A549 (cell line): Measurements from ENCODE around the gene PDE6G.

Experiments used
- ESRRA ChIP-seq: fragments of 150-350 bp; IDR thresholded peaks from 2 replicates; pipeline ENCODE4 v1.6.1; 2014; ENCODE audit warnings: mild to moderate bottlenecking, low read length, borderline replicate concordance
- HOXA7 ChIP-seq: fragments of 250-450 bp; sonication (Bioruptor Pico); IDR thresholded peaks from 2 replicates; pipeline ENCODE4 v1.5.0; 2020; ENCODE audit warnings: mild to moderate bottlenecking, moderate library complexity
- PBX3 ChIP-seq: IDR thresholded peaks from 2 replicates; pipeline ENCODE4 v1.6.1; 2012
- SREBF2 ChIP-seq: fragments of 450-650 bp; IDR thresholded peaks from 2 replicates; pipeline ENCODE4 v1.6.1; 2014; ENCODE audit warnings: mild to moderate bottlenecking, moderate library complexity
- TF ChIP-seq, protein P1 (sequence below): fragments of >200 bp; sonication (Bioruptor Twin); formaldehyde crosslinking; IDR thresholded peaks from 3 replicates; pipeline ENCODE4 v1.5.1; 2016

DNA sequence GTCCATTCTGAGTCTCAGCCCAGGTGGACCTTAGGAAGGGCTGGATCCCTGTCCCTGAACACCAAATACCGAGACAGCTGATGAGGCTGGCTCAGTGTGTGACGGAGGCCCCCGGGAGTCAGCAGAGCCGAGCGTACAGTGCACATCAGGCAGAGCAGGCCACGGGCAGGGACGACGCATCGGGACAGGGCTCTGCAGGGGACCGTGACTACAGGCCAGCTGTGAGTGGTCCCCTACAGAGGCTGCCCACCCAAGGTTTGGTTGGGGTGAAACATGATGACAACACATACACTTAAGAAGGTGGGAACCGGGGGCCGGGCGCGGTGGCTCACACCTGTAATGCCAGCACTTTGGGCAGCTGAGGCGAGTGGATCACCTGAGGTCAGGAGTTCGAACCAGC lies 16.6 kb upstream of the PDE6G start:
- TF ChIP-seq SREBF2 (no peak), ESRRA (no peak), HOXA7 (no peak), PBX3 (no peak)
- TF ChIP-seq, protein P1, sequence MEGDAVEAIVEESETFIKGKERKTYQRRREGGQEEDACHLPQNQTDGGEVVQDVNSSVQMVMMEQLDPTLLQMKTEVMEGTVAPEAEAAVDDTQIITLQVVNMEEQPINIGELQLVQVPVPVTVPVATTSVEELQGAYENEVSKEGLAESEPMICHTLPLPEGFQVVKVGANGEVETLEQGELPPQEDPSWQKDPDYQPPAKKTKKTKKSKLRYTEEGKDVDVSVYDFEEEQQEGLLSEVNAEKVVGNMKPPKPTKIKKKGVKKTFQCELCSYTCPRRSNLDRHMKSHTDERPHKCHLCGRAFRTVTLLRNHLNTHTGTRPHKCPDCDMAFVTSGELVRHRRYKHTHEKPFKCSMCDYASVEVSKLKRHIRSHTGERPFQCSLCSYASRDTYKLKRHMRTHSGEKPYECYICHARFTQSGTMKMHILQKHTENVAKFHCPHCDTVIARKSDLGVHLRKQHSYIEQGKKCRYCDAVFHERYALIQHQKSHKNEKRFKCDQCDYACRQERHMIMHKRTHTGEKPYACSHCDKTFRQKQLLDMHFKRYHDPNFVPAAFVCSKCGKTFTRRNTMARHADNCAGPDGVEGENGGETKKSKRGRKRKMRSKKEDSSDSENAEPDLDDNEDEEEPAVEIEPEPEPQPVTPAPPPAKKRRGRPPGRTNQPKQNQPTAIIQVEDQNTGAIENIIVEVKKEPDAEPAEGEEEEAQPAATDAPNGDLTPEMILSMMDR, result no peak
